Measurements from ENCODE around the gene USP34. TPM values are rescaled to one million over a fixed set of nuclear protein-coding genes. Genes with fewer than 3 reads are reported as not detected.
A peak's percentile ranks its signal among the peaks of the same experiment; 100 is the strongest.

Gene USP34
- total and polyA plus RNA-seq, 9 of the 15 experiments (the other 6 are each of a cell fraction or from before 2014, with no cell fraction given): 19.8 to 108 (median 67.8) TPM

- no peak overlapping the region for H3K27ac ChIP-seq (ENCODE audit: extremely low read depth, low read depth, low read length)
- ATAC-seq: peak; percentile 75
Observed at GRCh38 chr2:61433606-61434005, 37.3 kb downstream of the USP34 start.

More at GRCh38 chr2:61433606-61434005, 37.3 kb downstream of the USP34 start:
- H4K20me1 ChIP-seq (replicated peaks; ENCODE audit: control insufficient read depth, insufficient read depth, low read length): peaks cover 27% of the 10 kb centered on the region
- no peak overlapping the region for H2AFZ ChIP-seq (ENCODE audit: low read depth, low read length)
- intact Hi-C loops (cut with micrococcal nuclease): no loop called here
- no peaks in the 10 kb centered on the region for H3K27me3 ChIP-seq (ENCODE audit: control insufficient read depth in 2 of 2, insufficient read depth in 2 of 2, low read length in 2 of 2)
- TF ChIP-seq TEAD2 (tag; IDR thresholded peaks at IDR 0.05): no peak
- 0 out of 6 replicates have a peak, but pooled peaks of 1 of the 3 experiments have one; percentile 18 for TF ChIP-seq CTCF (IDR thresholded peaks at IDR 0.05 in 2 of 3, conservative IDR thresholded peaks at IDR 0.05 in 1 of 3; ENCODE audit: insufficient read depth in 2 of 3, low read depth in 1 of 3, low read length in 3 of 3)
- WGBS (ENCODE audit: insufficient coverage, low coverage, missing lambda C conversion rate): 71% methylated on average over 1 of the region's 1 CpG
- ChIA-PET CTCF (ENCODE audit: low intra/inter-chr PET ratio) (no interaction called here), POLR2A (interaction anchor here (1.0 kb wide), 1 partner anchor 9 kb away, joined by 3 read pairs; no protein-coding TSS in a partner anchor)
- FAIRE-seq (no peak), DNase-seq (ENCODE audit: extremely low read depth in 1 of 4, low spot score in 3 of 4) (no peak)
- H3K4me2 ChIP-seq (ENCODE audit: insufficient read depth, low read length): no peak overlapping the region
- BruUV-seq (replicated peaks): no TSS peak
- H3K9me1 ChIP-seq (ENCODE audit: control insufficient read depth, insufficient read depth, low read length): peaks cover 2% of the 10 kb centered on the region
- peaks cover 96% of the 10 kb centered on the region for H3K79me2 ChIP-seq (ENCODE audit: control insufficient read depth, insufficient read depth, low read length)
- no peaks in the 10 kb centered on the region for H3K36me3 ChIP-seq (ENCODE audit: control insufficient read depth, insufficient read depth, low read length)
- in situ Hi-C loops (cut with MboI): no loop called here
- H3K4me3 ChIP-seq: no peak overlapping the region
- H3K4me1 ChIP-seq (replicated peaks in 1 of 2; ENCODE audit: control insufficient read depth in 2 of 2, insufficient read depth in 2 of 2, low read length in 2 of 2): peaks cover 0 to 4% of the 10 kb centered on the region in 2 experiments; a peak in 2 of 5 replicates
- no peak overlapping the region; a peak in 1 of 4 replicates for H3K9ac ChIP-seq (ENCODE audit: insufficient read depth in 1 of 2, low read depth in 2 of 2, low read length in 2 of 2)
- H3K9me3 ChIP-seq (replicated peaks; ENCODE audit: control insufficient read depth, insufficient read depth, low read depth, low read length): no peaks in the 10 kb centered on the region

All from K562 (cell line).